Glutamatergic neuron (in vitro differentiated cells): ENCODE data around the gene P2RY4. TPM values are rescaled to one million over a fixed set of nuclear protein-coding genes. Genes with fewer than 3 reads are reported as not detected.

Source experiments
- DNase-seq: peaks from one replicate; pipeline ENCODE4 v3.0.0; 2022
- H3K27ac Mint-ChIP-seq: one replicate; pipeline ENCODE4 v1.8.0; 2020; ENCODE audit warnings: mild to moderate bottlenecking, mixed read lengths, inconsistent platforms; ENCODE audit not compliant: unreplicated experiment
- H3K27me3 Mint-ChIP-seq: one replicate; pipeline ENCODE4 v1.8.0; 2020; ENCODE audit warnings: mild to moderate bottlenecking, moderate library complexity, mixed read lengths, inconsistent platforms; ENCODE audit not compliant: unreplicated experiment
- H3K36me3 Mint-ChIP-seq: one replicate; pipeline ENCODE4 v1.8.0; 2020; ENCODE audit warnings: mild to moderate bottlenecking, mixed read lengths, inconsistent platforms; ENCODE audit not compliant: unreplicated experiment
- H3K4me1 Mint-ChIP-seq: one replicate; pipeline ENCODE4 v1.8.0; 2020; ENCODE audit warnings: mild to moderate bottlenecking, low read depth, mixed read lengths, inconsistent platforms; ENCODE audit not compliant: unreplicated experiment
- H3K4me3 Mint-ChIP-seq: one replicate; pipeline ENCODE4 v1.8.0; 2020; ENCODE audit warnings: mild to moderate bottlenecking, mixed read lengths, inconsistent platforms; ENCODE audit not compliant: unreplicated experiment
- H3K9me3 Mint-ChIP-seq: one replicate; pipeline ENCODE4 v1.8.0; 2020; ENCODE audit warnings: mild to moderate bottlenecking, moderate library complexity, mixed read lengths, inconsistent platforms; ENCODE audit not compliant: unreplicated experiment
- total RNA-seq: library from RNA; stranded (reverse); fragmentation: NEBNext Ultra II Directional; extraction: Animal tissue kit (Norgen Biotek cat#: 25700); gene quantifications from one replicate; pipeline ENCODE4 v1.2.1, GENCODE V29; 2021; ENCODE audit not compliant: unreplicated experiment
- TF ChIP-seq, protein P1 (sequence below): fragments of 200-600 bp; sonication (generic); IDR thresholded peaks from one replicate; pipeline ENCODE4 v1.5.0; 2021; ENCODE audit not compliant: partially characterized antibody, unreplicated experiment

Gene P2RY4
- total RNA-seq, 1 donor from 2014 or later: 0.27 TPM

DNA sequence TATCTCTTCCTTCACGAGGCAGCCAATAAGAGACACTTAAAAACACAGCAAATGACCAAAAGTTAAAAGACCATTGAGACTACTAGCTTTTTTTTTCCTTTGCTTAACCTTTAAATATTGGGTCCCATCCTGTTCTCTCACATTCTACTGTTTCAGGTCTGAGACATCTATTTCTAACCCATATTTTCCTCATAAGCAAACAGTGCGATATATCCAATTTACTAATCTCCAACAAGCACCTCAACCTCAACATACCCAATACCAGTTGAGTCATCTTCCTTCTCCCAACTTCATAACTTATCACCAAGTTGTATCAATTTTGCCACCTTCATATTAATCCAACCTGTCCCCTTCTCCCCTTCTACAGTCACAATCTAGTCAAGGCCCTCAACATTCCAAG is 18.5 kb downstream of the P2RY4 start:
- Mint-ChIP-seq H3K27ac (no peak overlapping the region), H3K27me3 (no peaks in the 10 kb centered on the region), H3K9me3 (no peaks in the 10 kb centered on the region), H3K36me3 (no peaks in the 10 kb centered on the region), H3K4me3 (no peak overlapping the region), H3K4me1 (no peaks in the 10 kb centered on the region)
- TF ChIP-seq, protein P1, sequence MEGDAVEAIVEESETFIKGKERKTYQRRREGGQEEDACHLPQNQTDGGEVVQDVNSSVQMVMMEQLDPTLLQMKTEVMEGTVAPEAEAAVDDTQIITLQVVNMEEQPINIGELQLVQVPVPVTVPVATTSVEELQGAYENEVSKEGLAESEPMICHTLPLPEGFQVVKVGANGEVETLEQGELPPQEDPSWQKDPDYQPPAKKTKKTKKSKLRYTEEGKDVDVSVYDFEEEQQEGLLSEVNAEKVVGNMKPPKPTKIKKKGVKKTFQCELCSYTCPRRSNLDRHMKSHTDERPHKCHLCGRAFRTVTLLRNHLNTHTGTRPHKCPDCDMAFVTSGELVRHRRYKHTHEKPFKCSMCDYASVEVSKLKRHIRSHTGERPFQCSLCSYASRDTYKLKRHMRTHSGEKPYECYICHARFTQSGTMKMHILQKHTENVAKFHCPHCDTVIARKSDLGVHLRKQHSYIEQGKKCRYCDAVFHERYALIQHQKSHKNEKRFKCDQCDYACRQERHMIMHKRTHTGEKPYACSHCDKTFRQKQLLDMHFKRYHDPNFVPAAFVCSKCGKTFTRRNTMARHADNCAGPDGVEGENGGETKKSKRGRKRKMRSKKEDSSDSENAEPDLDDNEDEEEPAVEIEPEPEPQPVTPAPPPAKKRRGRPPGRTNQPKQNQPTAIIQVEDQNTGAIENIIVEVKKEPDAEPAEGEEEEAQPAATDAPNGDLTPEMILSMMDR: no peak
- no peak for DNase-seq

DNA sequence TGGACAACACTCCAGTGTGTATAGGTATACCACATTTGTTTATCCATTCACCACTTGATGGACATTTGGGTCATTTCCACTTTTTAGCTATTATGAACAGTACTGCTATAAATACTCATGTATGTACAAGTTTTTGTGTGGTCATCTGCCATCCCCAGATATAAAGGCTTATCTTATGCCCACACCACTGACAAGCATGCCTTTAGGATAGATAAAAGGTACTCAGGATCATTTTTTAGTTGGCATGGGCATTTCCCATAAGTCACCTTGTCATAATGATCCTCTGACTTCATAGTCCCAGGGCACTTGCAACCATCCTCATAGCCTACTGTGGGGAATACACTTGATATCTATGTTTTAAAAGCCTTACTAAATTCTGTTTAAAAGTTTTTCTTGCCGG is 19.3 kb downstream of the P2RY4 start:
- DNase-seq: no peak
- Mint-ChIP-seq H3K27me3 (no peaks in the 10 kb centered on the region), H3K4me3 (no peak overlapping the region), H3K36me3 (no peaks in the 10 kb centered on the region), H3K9me3 (no peaks in the 10 kb centered on the region), H3K4me1 (no peaks in the 10 kb centered on the region), H3K27ac (no peak overlapping the region)
- TF ChIP-seq, protein P1: no peak

DNA sequence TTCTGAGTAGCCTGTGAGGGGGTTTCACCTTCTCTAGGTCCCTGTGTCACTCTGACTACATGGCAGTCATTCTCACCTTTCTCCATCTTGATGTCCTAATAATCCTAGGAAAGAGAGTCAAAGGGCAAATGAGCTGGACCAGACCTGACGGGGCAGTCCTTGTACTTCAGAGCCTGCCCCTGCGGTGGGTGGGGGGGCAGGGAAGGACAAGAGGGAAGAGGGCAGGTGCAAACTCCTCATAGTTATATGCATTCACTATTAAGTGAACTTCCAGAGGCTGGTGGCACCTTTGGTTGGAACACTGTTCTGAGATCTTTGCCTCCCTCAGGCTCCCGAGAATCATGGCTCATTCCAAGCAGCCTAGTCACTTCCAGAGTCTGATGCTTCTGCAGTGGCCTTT is 25.6 kb downstream of the P2RY4 start, which contains the start of gene AWAT1:
Gene AWAT1, plus strand, starts transcription at position 301 of the 400 bp plus-strand sequence. Its CDS starts 41 bp downstream, at position 342.
- no peak for DNase-seq
- Mint-ChIP-seq H3K36me3 (no peaks in the 10 kb centered on the region), H3K27me3 (no peaks in the 10 kb centered on the region), H3K4me3 (no peak within 1 kb of the TSS), H3K27ac (no peak within 1 kb of the TSS), H3K4me1 (no peaks in the 10 kb centered on the region), H3K9me3 (no peaks in the 10 kb centered on the region)
- TF ChIP-seq, protein P1: no peak

DNA sequence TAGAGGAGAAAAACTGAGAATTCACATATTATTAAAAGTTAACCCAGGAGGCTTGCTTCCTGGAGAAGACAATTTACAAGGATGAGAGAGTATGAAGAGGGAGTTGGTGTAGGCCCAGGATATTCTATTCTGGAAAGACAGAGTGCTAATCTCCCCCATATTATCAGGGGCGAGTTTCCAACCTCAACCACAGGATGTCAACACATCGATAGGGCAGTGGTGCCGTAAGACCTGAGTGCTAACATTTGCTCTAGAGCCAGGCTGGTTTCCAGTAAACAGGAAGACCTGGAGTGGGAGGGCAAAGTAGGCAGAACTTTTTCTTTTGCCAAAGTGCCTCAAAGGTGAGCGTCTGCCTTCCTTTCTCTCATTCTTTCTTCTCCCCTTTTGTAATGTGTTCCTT is 28.3 kb downstream of the P2RY4 start:
- Mint-ChIP-seq H3K27ac (no peak overlapping the region), H3K9me3 (no peaks in the 10 kb centered on the region)
- TF ChIP-seq, protein P1: no peak

DNA sequence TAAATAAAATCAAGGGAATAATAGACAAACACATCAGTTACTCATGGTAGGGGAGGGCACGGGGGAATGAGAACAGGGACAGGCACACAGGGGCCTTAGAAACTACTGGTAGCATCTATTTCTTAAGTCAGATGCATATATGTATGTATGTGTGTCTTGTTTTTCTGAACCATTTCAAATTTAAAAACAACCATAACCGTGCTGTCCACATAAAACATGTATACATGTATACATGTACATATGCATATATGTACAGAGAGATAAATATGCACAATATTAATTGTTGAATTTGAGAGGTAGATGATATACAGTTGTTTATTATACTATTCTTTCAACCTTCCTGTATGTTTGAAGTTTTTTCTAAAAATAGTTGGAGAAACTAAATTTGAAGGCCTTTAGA is 33.3 kb downstream of the P2RY4 start:
- Mint-ChIP-seq H3K27me3 (no peaks in the 10 kb centered on the region), H3K4me3 (no peak overlapping the region), H3K4me1 (no peaks in the 10 kb centered on the region), H3K9me3 (no peaks in the 10 kb centered on the region), H3K36me3 (no peaks in the 10 kb centered on the region), H3K27ac (no peak overlapping the region)
- DNase-seq: no peak
- TF ChIP-seq, protein P1: no peak

More for the DNA sequence above, 28.3 kb downstream of the P2RY4 start:
- Mint-ChIP-seq H3K27me3 (no peaks in the 10 kb centered on the region), H3K4me3 (no peak overlapping the region), H3K4me1 (no peaks in the 10 kb centered on the region), H3K36me3 (no peaks in the 10 kb centered on the region)
- DNase-seq: no peak
